Aorta (tissue), 5 donors: ENCODE results near the gene RNF126. TPM values are rescaled to one million over a fixed set of nuclear protein-coding genes. Genes with fewer than 3 reads are reported as not detected.

Source experiments
- ATAC-seq: fragments of 200-7000 bp; cut with Tn5 transposase; one replicate; pipeline ENCODE4 v1.9.1; 2022; ENCODE audit warnings: moderate library complexity; ENCODE audit not compliant: low FRiP score
- DNase-seq, 2 donors: peaks; one replicate each; pipeline ENCODE4 v3.0.0-alpha.2; 2020
- H3K27ac ChIP-seq, 2 donors: one replicate each; pipeline ENCODE4 v1.5.1; 2013; ENCODE audit warnings: low read length in 2 of 2, mild to moderate bottlenecking in 2 of 2, moderate library complexity in 2 of 2, control low read depth in 1 of 2, inconsistent platforms in 1 of 2, low read depth in 1 of 2
- H3K27me3 ChIP-seq, 2 donors: one replicate each; pipeline ENCODE4 v1.6.1; 2013; ENCODE audit warnings: control low read depth in 1 of 2, low read length in 1 of 2, mild to moderate bottlenecking in 1 of 2, moderate library complexity in 1 of 2; ENCODE audit not compliant: insufficient read depth in 2 of 2, control insufficient read depth in 1 of 2
- H3K36me3 ChIP-seq, 2 donors: one replicate each; pipeline ENCODE4 v1.6.1; 2013; ENCODE audit warnings: control low read depth in 1 of 2, low read length in 1 of 2, mild to moderate bottlenecking in 1 of 2; ENCODE audit not compliant: insufficient read depth in 2 of 2, control insufficient read depth in 1 of 2
- H3K4me1 ChIP-seq, 2 donors: one replicate each; pipeline ENCODE4 v1.6.1; 2013; ENCODE audit warnings: low read length in 2 of 2, control low read depth in 1 of 2, mild to moderate bottlenecking in 1 of 2, moderate library complexity in 1 of 2; ENCODE audit not compliant: insufficient read depth in 2 of 2, control insufficient read depth in 1 of 2
- H3K4me3 ChIP-seq, 2 donors: one replicate each; pipeline ENCODE4 v1.5.1; 2013; ENCODE audit warnings: low read length in 2 of 2, control low read depth in 1 of 2, mild to moderate bottlenecking in 1 of 2
- H3K9me3 ChIP-seq: one replicate; pipeline ENCODE4 v1.6.1; 2013; ENCODE audit warnings: mild to moderate bottlenecking, low read length; ENCODE audit not compliant: control insufficient read depth
- WGBS, 2 donors: extraction: QIAGEN DNeasy Blood & Tissue Kit; methylation state at CpG; one replicate each; pipeline ENCODE4 v1.1.7; 2013; 5-methylcytosine and 5-hydroxymethylcytosine counted together
- intact Hi-C, 2 donors: fragments of 100-400 bp; cut with DNase I; formaldehyde crosslinking; loops; one replicate each; pipeline versions ENCODE4 v1.14.2 to v1.15.0; 2022
- polyA plus RNA-seq, 2 donors: library from polyadenylated mRNA; stranded (reverse); fragments of 200-250 nt; gene quantifications; one replicate each; pipeline ENCODE4 v1.2.3, GENCODE V29; 2013
- total RNA-seq, 2 donors: library from RNA; stranded (reverse); fragmentation: NEBNext Ultra II Directional; extraction: Animal tissue kit (Norgen Biotek cat#: 25700); gene quantifications; one replicate each; pipeline ENCODE4 v1.2.1, GENCODE V29; 2021
- donor health status: healthy with polysubstance abuse.
- donor health status: Bipolar disorder and iron deficiency.
- donor health status: DM: no; HTN: no; CAD: no.
- donor health status: DM: no; HTN: no; CAD: no.
- donor health status: DM: yes; HTN: yes; CAD: no.

The RNF126 gene
- total and polyA plus RNA-seq, 4 donors: 18.3 to 38.5 (median 26.8) TPM

DNA sequence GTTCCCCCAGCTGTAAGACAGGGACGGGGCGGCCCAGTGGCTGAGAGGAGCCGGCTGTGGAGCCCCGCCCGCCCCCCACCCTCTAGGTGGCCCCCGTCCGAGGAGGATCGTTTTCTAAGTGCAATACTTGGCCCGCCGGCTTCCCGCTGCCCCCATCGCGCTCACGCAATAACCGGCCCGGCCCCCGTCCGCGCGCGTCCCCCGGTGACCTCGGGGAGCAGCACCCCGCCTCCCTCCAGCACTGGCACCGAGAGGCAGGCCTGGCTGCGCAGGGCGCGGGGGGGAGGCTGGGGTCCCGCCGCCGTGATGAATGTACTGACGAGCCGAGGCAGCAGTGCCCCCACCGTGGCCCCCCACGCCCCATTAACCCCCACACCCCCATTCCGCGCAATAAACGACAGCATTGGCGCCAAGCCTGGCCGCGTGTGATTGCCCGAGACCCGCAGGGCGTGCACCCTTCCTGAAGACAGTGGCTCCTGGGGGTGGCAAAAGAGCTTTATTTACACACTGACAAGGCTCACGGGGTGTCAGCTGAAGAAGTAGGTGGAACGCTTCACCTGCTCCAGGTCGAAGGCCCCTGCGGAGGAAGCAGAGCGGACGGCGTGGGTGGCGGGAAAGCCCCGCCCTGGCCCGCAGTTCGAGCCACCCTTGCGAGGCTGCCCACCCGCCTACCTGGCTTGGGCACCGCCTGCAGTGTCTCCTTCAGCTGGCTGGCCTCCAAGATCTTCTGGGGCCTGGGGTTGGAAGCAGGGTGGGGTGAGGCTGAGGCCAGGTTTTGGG lies 46.1 kb downstream of the RNF126 start:
- ATAC-seq (no peak), DNase-seq (no peak)
- no peaks in the 10 kb centered on the region for H3K27me3 ChIP-seq
- H3K9me3 ChIP-seq: no peaks in the 10 kb centered on the region
- WGBS, 2 donors: 89 to 90% methylated on average over 57 to 58 of the region's 58 CpGs
- peaks cover 0 to 5% of the 10 kb centered on the region in 2 donors for H3K36me3 ChIP-seq
- intact Hi-C loops: no loop called here
- H3K4me3 ChIP-seq: no peak overlapping the region
- H3K27ac ChIP-seq: no peak overlapping the region
- H3K4me1 ChIP-seq: no peaks in the 10 kb centered on the region

DNA sequence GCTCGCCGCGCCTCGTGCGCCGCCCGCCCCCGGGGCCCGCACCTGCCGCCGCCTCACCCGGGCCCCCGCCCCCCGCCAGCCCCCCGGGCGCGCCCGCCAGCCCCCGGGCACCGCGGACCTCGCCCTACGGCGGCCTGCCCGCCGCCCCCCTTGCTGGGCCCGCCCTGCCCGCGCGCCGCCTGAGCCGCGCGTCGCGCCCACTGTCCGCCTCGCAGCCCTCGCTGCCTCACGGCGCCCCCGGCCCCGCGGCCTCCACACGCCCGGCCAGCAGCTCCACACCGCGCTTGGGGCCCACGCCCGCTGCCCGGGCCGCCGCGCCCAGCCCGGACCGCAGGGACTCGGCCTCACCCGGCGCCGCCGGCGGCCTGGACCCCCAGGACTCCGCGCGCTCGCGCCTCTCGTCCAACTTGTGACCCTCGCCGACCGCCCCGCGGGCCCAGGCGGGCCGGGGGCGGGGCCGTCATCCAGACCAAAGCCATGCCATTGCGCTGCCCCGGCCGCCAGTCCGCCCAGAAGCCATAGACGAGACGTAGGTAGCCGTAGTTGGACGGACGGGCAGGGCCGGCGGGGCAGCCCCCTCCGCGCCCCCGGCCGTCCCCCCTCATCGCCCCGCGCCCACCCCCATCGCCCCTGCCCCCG lies 46.8 kb downstream of the RNF126 start:
- ATAC-seq: no peak
- intact Hi-C loops: no loop called here

DNA sequence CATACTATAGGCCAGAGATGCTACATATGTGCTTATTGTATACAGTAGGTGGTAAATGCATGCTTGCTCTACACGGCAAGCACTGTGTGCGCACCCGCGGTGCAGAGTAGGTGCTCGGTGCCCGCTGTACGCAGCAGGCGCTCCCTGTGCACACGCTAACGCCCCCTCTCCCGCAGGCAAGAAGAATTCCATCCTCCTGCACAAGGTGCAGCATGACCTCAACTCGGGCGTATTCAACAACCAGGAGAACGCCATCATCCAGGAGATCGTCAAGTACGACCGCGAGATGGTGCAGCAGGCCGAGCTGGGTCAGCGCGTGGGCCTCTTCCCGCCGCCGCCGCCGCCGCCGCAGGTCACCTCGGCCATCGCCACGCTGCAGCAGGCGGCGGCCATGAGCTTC lies 47.4 kb downstream of the RNF126 start:
- DNase-seq (no peak), ATAC-seq (no peak)
- peaks cover 0 to 5% of the 10 kb centered on the region in 2 donors for H3K36me3 ChIP-seq
- H3K4me1 ChIP-seq: no peaks in the 10 kb centered on the region
- WGBS, 2 donors: 31 to 33% methylated on average over 26 to 33 of the region's 33 CpGs
- no peak overlapping the region for H3K4me3 ChIP-seq
- H3K27me3 ChIP-seq: no peaks in the 10 kb centered on the region
- H3K27ac ChIP-seq: no peak overlapping the region
- H3K9me3 ChIP-seq: no peaks in the 10 kb centered on the region
- intact Hi-C loops: no loop called here

More for the DNA sequence above, 46.8 kb downstream of the RNF126 start:
- Histone ChIP-seq H3K4me1 (no peaks in the 10 kb centered on the region), H3K27ac (no peak overlapping the region), H3K9me3 (no peaks in the 10 kb centered on the region), H3K36me3 (peaks cover 0 to 5% of the 10 kb centered on the region in 2 donors), H3K27me3 (no peaks in the 10 kb centered on the region), H3K4me3 (no peak overlapping the region)
- no peak for DNase-seq
- 6 to 8% methylated on average over 45 to 97 of the region's 97 CpGs for whole genome bisulfite sequencing, 2 donors

DNA sequence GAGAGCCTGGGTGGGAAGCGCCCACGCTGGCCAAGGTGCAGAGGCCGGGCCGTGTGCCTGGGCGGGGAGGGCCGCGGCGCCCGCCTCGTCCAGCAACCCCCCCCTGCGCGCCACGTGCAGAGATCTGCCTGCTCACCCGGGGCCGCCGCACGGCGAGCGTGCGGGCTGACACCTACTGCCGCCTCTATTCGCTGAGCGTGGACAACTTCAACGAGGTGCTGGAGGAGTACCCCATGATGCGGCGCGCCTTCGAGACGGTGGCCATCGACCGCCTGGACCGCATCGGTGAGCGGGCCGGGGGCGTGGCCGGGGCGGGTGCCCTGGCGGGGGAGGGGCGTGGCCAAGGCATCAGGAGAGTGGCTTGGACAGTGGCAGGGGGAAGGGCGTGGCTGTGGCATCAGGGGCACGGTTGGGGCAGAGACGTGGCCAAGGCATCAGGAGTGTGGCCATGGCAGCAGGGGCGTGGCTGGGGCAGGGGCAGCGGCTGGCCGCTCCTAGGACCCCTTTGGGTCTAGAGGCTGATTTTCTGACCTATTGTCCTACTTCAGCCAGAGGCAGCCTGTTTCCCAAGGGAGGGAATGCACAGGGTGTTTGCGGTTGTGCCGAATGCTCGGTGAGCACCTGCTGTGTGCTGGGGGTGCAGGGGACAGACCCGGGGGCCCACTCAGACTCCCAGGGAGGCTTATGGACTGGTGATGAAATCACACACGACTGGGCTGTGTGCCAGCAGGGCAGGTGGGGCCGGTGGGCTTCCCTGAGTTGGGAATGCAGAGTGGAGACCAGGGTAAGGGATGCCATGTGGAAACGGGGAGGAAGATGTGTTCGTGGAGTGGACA lies 49.1 kb downstream of the RNF126 start:
- Histone ChIP-seq H3K9me3 (no peaks in the 10 kb centered on the region), H3K27me3 (no peaks in the 10 kb centered on the region), H3K4me3 (no peak overlapping the region), H3K27ac (no peak overlapping the region), H3K36me3 (no peaks in the 10 kb centered on the region), H3K4me1 (no peaks in the 10 kb centered on the region)
- intact Hi-C loops: no loop called here
- ATAC-seq: no peak
- WGBS, 2 donors: 82% methylated on average over 54 of the region's 54 CpGs
- no peak for DNase-seq

DNA sequence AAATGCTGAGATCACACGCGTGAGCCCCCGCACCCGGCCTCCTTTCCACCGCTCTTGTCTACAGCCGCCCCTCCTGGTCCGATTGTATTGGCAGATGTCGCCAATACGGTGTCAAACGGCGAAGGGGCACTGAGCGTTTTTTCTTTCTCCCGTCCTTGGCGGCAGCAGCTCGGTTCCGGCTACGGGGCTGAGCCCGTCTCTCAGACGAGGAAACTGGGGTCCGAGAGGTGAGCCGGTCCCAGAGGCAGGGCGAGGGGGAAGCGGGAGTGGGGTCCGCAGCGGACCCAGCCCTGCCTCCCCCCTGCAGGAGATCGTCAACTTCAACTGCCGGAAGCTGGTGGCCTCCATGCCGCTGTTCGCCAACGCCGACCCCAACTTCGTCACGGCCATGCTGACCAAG lies 50.1 kb downstream of the RNF126 start:
- H3K4me3 ChIP-seq: no peak overlapping the region
- H3K36me3 ChIP-seq: no peaks in the 10 kb centered on the region
- 85 to 90% methylated on average over 33 of the region's 33 CpGs for WGBS, 2 donors
- H3K27me3 ChIP-seq: no peaks in the 10 kb centered on the region
- H3K4me1 ChIP-seq: no peaks in the 10 kb centered on the region
- no peak overlapping the region for H3K27ac ChIP-seq
- no peak for DNase-seq
- no peak for ATAC-seq
- intact Hi-C loops: no loop called here
- H3K9me3 ChIP-seq: no peaks in the 10 kb centered on the region

DNA sequence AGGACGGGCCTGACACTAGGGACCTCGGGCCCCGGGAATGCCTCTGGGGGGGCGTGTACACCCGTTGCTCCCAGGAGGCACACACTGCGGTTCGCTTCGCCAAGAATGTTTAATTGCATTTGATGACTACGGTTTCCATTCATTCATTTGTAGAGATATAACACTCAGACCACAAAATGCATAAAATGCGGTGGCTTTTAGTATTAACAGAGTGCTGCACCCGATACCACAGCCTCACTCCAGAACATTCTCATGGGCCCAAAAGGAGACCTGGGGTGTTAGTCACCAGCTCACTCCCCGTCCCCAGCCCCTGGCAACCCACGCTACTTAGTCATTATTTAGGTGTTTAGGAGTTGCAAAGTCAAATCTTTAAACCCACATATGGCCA lies 51.5 kb downstream of the RNF126 start:
- no peaks in the 10 kb centered on the region for H3K9me3 ChIP-seq
- ATAC-seq (no peak), DNase-seq (no peak)
- no peaks in the 10 kb centered on the region for H3K36me3 ChIP-seq
- intact Hi-C loops: no loop called here
- H3K4me1 ChIP-seq: no peaks in the 10 kb centered on the region
- 60 to 68% methylated on average over 13 of the region's 13 CpGs for WGBS, 2 donors
- no peaks in the 10 kb centered on the region for H3K27me3 ChIP-seq
- no peak overlapping the region for H3K4me3 ChIP-seq
- no peak overlapping the region for H3K27ac ChIP-seq

DNA sequence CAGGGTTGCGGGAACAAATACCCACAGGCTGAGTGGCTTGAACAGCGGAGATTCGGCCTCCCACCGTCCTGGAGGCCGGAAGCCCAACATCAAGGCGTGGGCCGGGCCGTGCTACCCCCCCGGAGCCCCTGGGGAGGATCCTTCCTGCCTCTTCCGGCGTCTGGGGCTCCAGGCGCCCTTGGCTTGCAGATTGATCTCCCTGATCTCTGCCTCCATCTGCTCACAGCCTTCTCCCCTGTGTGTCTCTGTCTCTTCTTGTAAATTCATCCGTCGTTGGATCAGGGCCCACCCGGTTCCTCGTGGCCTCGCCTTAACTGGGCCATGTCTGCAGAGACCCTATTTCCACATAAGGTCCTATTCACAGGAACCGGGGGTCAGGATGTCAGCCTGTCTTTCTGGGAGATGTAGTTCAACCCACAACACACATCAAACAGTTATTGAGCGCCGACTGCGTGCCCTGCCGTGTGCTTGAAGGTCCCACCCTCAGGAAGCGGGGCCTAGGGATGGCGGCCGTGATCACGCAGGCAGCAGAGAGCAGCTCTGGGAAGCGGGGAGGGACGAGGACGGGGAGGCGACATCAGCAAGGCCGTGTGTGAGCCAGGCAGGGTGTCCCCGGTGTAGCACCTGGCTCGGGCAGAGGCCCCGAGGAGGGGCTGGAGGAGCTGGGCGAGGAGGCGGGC lies 52.1 kb downstream of the RNF126 start:
- H3K4me3 ChIP-seq: no peak overlapping the region
- intact Hi-C loops: no loop called here
- no peaks in the 10 kb centered on the region for H3K36me3 ChIP-seq
- DNase-seq (no peak), ATAC-seq (no peak)
- 63 to 65% methylated on average over 36 of the region's 36 CpGs for WGBS, 2 donors
- H3K9me3 ChIP-seq: no peaks in the 10 kb centered on the region
- H3K27me3 ChIP-seq: no peaks in the 10 kb centered on the region
- no peak overlapping the region for H3K27ac ChIP-seq
- no peaks in the 10 kb centered on the region for H3K4me1 ChIP-seq

DNA sequence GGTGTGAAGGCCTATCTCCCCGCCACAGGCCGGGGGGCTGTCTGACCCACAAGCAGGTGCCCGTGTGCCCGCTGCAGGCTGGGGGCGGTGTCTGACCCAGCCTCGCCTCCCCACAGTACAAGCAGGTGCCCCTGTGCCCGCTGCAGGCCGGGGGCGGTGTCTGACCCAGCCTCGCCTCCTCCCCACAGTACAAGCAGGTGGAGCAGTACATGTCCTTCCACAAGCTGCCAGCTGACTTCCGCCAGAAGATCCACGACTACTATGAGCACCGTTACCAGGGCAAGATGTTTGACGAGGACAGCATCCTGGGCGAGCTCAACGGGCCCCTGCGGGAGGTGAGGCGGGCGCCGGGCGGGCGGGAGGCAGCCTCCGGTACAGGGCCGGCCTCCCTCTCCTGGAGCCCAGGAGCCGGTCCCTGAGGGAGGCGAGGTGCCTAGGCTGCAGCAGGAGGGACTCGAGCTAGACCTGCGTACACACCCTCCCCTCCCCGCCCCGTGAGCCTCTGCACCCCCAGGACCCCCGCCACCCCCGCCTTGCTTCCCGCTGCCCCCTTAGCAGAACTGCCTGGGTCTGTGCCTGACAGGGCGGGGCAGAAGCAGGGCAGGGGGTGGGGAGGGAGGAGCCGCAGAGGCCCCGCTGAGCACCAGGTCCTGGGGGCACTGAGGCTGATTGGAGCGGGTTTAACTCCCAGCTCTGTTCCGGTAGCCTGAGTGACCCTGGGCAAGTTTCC lies 52.8 kb downstream of the RNF126 start:
- intact Hi-C loops: no loop called here
- Histone ChIP-seq H3K4me3 (no peak overlapping the region), H3K9me3 (no peaks in the 10 kb centered on the region), H3K27ac (no peak overlapping the region), H3K36me3 (no peaks in the 10 kb centered on the region), H3K4me1 (no peaks in the 10 kb centered on the region), H3K27me3 (no peaks in the 10 kb centered on the region)
- no peak for DNase-seq
- ATAC-seq: no peak
- WGBS, 2 donors: 77 to 82% methylated on average over 29 to 38 of the region's 38 CpGs
